ENCODE measurements around the gene BLZF1.
"Not testable (repeated sequence)": the region's sequence is repeated elsewhere in the genome, so short reads cannot be mapped to it uniquely, and the experiment has no call there.

BLZF1 gene

GRCh38 chr1:169361281-169361680 lies 6.7 kb upstream of the BLZF1 start:
- DNase-seq: no peak

- DNase-seq: peak; percentile 46
Observed at GRCh38 chr1:169363046-169363730, 4.8 kb upstream of the BLZF1 start.

GRCh38 chr1:169364948-169365347 lies 3.0 kb upstream of the BLZF1 start:
- DNase-seq: no peak

GRCh38 chr1:169367096-169367685 lies 804 bp upstream of the BLZF1 start:
- DNase-seq: no peak

- peak; percentile 16 for DNase-seq
Observed at GRCh38 chr1:169368406-169368769, 393 bp downstream of the BLZF1 start.

- peak; percentile 29 for DNase-seq
Observed at GRCh38 chr1:169371404-169371803, 3.4 kb downstream of the BLZF1 start.

- DNase-seq: no peak
Observed at GRCh38 chr1:169381162-169381561, 13.2 kb downstream of the BLZF1 start.

GRCh38 chr1:169383449-169383848 lies 15.5 kb downstream of the BLZF1 start:
- DNase-seq: no peak

GRCh38 chr1:169387399-169387798 lies 19.4 kb downstream of the BLZF1 start:
- no peak for DNase-seq

GRCh38 chr1:169390303-169390702 lies 22.3 kb downstream of the BLZF1 start:
- DNase-seq: no peak

- no peak for DNase-seq
Observed at GRCh38 chr1:169392406-169392805, 24.4 kb downstream of the BLZF1 start.

GRCh38 chr1:169395955-169396354 lies 28.0 kb downstream of the BLZF1 start:
- no peak for DNase-seq

GRCh38 chr1:169402578-169402977 lies 34.6 kb downstream of the BLZF1 start:
- DNase-seq: not testable (repeated sequence)

GRCh38 chr1:169408340-169408739 lies 40.3 kb downstream of the BLZF1 start:
- not testable (repeated sequence) for DNase-seq

GRCh38 chr1:169414952-169415351 lies 47.0 kb downstream of the BLZF1 start:
- no peak for DNase-seq

GRCh38 chr1:169421309-169421708 lies 53.3 kb downstream of the BLZF1 start:
- DNase-seq: no peak

GRCh38 chr1:169426174-169426705 lies 58.2 kb downstream of the BLZF1 start:
- DNase-seq: no peak

- peak; percentile 43 for DNase-seq
Observed at GRCh38 chr1:169427081-169427641, 59.2 kb downstream of the BLZF1 start, which contains the start of gene CCDC181. CCDC181 (minus strand) TSS chr1:169427474; CDS start chr1:169424927, 2,547 bp downstream.
